K562 (cell line): ENCODE data around the gene PITPNC1. TPM values are rescaled to one million over a fixed set of nuclear protein-coding genes. Genes with fewer than 3 reads are reported as not detected.

Experiments
- EHMT2 ChIP-seq: fragments of 450-650 bp; IDR thresholded peaks from 2 replicates; pipeline ENCODE4 v1.6.1; 2018; ENCODE audit warnings: antibody characterized with exemption
- IRF2 ChIP-seq: sonication (generic); formaldehyde crosslinking; IDR thresholded peaks from 2 replicates; pipeline ENCODE4 v1.8.1; 2022; ENCODE audit warnings: mild to moderate bottlenecking, missing genetic modification reagents
- RFX5 ChIP-seq: IDR thresholded peaks from 2 replicates; pipeline ENCODE4 v1.6.1; 2011; ENCODE audit warnings: low read depth, mild to moderate bottlenecking, improper control_type of control experiment, low read length
- SRSF7 ChIP-seq: fragments of 200-400 bp; formaldehyde crosslinking; optimal IDR thresholded peaks from 2 replicates; pipeline ENCODE3; 2017; ENCODE audit warnings: mild to moderate bottlenecking, low read depth, low read length
- STAT5B ChIP-seq: fragments of 250-450 bp; sonication (Bioruptor Pico); IDR thresholded peaks from 2 replicates; pipeline ENCODE4 v1.8.0; 2021; ENCODE audit warnings: mild to moderate bottlenecking, inconsistent platforms
- ZNF165 ChIP-seq: fragments of 250-450 bp; sonication (Bioruptor Pico); IDR thresholded peaks from 2 replicates; pipeline ENCODE4 v1.4.0; 2020; ENCODE audit warnings: borderline replicate concordance
- ZNF175 ChIP-seq: fragments of 200-800 bp; sonication (Bioruptor generic); IDR thresholded peaks from 2 replicates; pipeline ENCODE4 v1.6.1; 2016; ENCODE audit warnings: low read depth, mild to moderate bottlenecking, missing genetic modification characterization, missing compliant biosample characterization
- ZNF707 ChIP-seq: fragments of 250-450 bp; sonication (Bioruptor Pico); conservative IDR thresholded peaks from 2 replicates; pipeline ENCODE4 v1.8.0; 2022; ENCODE audit warnings: inconsistent platforms, mild to moderate bottlenecking, moderate library complexity
- ZNF740 ChIP-seq, 3 experiments: fragments of 200-800 bp in 1 of 3; sonication (Bioruptor generic) in 1 of 3; sonication (generic) in 1 of 3; formaldehyde crosslinking in 1 of 3; IDR thresholded peaks; 2 replicates each; pipeline versions ENCODE4 v1.6.1 to v1.8.0; 2016 to 2022; ENCODE audit warnings: mild to moderate bottlenecking in 2 of 3, missing compliant biosample characterization in 2 of 3, missing genetic modification characterization in 2 of 3, missing genetic modification reagents in 1 of 3
- polyA plus RNA-seq, 8 experiments: library from polyadenylated mRNA; depleted of rRNA in 4 of 8; stranded (reverse) in 5 of 8; unstranded in 3 of 8; fragments of >200 nt; fragmentation: Nextera tagmentation in 2 of 8; fragmentation: Illumina TruSeq in 1 of 8; extraction: Ambion mirVana in 2 of 8; extraction: Trizol in 1 of 8; gene quantifications; 2 replicates each; pipeline versions ENCODE4 v1.2.1 to v1.2.3, GENCODE V29; 2011 to 2014; ENCODE audit warnings: inconsistent platforms in 1 of 8, missing spikeins in 1 of 8
- total RNA-seq, 7 experiments: library from RNA; depleted of rRNA in 6 of 7; stranded (reverse); fragments of >200 nt in 6 of 7; fragmentation: Illumina TruSeq in 2 of 7; extraction: Trizol in 2 of 7; gene quantifications; 2 replicates each; pipeline versions ENCODE4 v1.2.1 to v1.2.3, GENCODE V29; 2011 to 2021; ENCODE audit warnings: low replicate concordance in 1 of 7
- TF ChIP-seq, protein P1 (sequence below): fragments of 450-650 bp; IDR thresholded peaks from 2 replicates; pipeline ENCODE4 v1.6.1; 2016; ENCODE audit warnings: low read depth
- TF ChIP-seq, protein P2 (sequence below): fragments of 250-450 bp; sonication (Bioruptor Pico); IDR thresholded peaks from 2 replicates; pipeline ENCODE4 v1.4.0; 2020; ENCODE audit warnings: mild to moderate bottlenecking
- TF ChIP-seq, protein P3 (sequence below), 2 experiments: IDR thresholded peaks; 2 replicates each; pipeline ENCODE4 v1.6.1; 2011; ENCODE audit warnings: borderline replicate concordance in 1 of 2, control low read depth in 1 of 2, low read depth in 1 of 2, low read length in 1 of 2, mild to moderate bottlenecking in 1 of 2, mixed read lengths in 1 of 2, moderate library complexity in 1 of 2; ENCODE audit not compliant: insufficient read depth in 1 of 2, insufficient read length in 1 of 2, poor library complexity in 1 of 2, severe bottlenecking in 1 of 2; ENCODE audit errors: extremely low read depth in 1 of 2

Gene PITPNC1
- total and polyA plus RNA-seq, 9 of the 15 experiments (the other 6 are each of a cell fraction or from before 2014, with no cell fraction given): 0.11 to 1.1 (median 0.65) TPM

DNA sequence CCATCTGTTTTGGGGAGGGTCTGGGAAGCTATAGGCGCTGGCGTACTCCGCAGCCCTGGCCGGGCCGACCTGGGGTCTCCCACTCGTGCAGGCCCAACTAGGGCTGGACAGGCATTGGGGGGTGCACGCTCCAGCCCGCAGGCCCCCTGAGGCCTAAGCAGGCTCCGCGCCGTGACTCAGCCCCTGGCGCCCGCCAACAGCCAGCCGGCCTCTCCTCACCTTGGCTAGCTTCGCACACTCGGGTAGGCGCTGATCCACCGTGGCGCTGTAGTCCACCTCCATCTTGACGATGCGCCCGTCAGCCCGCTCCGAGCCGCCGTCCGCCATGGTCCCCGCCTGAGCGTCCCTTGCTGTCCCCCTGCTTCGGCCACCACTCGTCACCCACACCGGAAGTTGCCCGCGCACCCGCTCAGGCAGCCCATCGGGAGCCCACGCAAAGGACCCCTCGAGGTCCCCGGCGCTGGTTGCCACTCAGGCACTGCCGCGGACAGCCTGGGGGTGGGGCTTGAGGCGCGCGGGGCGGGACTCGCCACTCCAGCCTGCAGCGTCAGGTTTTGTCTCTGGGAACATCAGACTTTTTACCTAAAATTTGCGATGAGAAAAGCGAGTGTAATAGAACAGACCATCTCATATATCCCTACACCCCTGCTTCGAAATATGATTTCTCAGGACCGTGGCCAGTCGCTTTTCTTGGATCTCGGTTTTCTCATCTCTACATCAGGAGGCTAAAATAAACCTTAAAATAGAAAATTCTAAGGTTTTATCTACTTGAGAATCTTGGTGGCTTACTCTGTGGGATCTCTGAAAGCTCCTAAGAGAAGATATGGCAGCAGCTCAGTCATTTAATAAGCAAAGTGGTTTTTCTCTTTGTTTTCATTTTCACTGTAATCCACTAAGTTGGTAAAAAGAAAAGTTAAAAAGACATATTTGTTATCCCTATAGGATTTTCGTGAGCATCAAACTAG, 10.6 kb upstream of the PITPNC1 start, which contains the start of gene PSMD12 (continued):
- TF ChIP-seq, protein P1, sequence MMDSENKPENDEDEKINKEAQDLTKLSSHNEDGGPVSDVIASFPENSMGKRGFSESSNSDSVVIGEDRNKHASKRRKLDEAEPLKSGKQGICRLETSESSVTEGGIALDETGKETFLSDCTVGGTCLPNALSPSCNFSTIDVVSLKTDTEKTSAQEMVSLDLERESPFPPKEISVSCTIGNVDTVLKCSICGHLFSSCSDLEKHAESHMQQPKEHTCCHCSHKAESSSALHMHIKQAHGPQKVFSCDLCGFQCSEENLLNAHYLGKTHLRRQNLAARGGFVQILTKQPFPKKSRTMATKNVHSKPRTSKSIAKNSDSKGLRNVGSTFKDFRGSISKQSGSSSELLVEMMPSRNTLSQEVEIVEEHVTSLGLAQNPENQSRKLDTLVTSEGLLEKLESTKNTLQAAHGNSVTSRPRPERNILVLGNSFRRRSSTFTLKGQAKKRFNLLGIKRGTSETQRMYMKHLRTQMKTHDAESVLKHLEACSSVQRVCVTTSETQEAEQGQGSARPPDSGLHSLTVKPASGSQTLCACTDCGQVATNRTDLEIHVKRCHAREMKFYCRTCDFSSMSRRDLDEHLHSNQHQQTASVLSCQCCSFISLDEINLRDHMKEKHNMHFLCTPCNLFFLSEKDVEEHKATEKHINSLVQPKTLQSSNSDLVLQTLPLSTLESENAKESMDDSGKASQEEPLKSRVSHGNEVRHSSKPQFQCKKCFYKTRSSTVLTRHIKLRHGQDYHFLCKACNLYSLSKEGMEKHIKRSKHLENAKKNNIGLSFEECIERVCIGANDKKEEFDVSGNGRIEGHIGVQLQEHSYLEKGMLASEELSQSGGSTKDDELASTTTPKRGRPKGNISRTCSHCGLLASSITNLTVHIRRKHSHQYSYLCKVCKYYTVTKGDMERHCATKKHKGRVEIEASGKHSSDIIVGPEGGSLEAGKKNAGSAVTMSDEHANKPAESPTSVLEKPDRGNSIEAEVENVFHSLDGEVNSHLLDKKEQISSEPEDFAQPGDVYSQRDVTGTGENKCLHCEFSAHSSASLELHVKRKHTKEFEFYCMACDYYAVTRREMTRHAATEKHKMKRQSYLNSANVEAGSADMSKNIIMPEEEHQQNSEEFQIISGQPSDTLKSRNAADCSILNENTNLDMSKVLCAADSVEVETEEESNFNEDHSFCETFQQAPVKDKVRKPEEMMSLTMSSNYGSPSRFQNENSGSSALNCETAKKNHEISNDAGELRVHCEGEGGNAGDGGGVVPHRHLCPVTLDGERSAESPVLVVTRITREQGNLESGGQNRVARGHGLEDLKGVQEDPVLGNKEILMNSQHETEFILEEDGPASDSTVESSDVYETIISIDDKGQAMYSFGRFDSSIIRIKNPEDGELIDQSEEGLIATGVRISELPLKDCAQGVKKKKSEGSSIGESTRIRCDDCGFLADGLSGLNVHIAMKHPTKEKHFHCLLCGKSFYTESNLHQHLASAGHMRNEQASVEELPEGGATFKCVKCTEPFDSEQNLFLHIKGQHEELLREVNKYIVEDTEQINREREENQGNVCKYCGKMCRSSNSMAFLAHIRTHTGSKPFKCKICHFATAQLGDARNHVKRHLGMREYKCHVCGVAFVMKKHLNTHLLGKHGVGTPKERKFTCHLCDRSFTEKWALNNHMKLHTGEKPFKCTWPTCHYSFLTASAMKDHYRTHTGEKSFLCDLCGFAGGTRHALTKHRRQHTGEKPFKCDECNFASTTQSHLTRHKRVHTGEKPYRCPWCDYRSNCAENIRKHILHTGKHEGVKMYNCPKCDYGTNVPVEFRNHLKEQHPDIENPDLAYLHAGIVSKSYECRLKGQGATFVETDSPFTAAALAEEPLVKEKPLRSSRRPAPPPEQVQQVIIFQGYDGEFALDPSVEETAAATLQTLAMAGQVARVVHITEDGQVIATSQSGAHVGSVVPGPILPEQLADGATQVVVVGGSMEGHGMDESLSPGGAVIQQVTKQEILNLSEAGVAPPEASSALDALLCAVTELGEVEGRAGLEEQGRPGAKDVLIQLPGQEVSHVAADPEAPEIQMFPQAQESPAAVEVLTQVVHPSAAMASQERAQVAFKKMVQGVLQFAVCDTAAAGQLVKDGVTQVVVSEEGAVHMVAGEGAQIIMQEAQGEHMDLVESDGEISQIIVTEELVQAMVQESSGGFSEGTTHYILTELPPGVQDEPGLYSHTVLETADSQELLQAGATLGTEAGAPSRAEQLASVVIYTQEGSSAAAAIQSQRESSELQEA: peak; percentile 42; the same call in 1 of the 2 replicates
- TF ChIP-seq ZNF707 (CRISPR knock-in tag) (no peak), STAT5B (CRISPR knock-in tag) (no peak), ZNF175 (CRISPR knock-in tag) (no peak; the same call in 1 of the 2 replicates), RFX5 (no peak), ZNF165 (CRISPR knock-in tag) (no peak), EHMT2 (no peak), SRSF7 (no peak), IRF2 (CRISPR knock-in tag) (no peak), ZNF740 (CRISPR knock-in tag; IDR thresholded peaks at IDR 0.05) (peak; percentile 96), ZNF740 (tag; IDR thresholded peaks at IDR 0.05) (peak in 1 of 2 experiments; percentile 15; a peak in 1 of 4 replicates)
- TF ChIP-seq, protein P2, sequence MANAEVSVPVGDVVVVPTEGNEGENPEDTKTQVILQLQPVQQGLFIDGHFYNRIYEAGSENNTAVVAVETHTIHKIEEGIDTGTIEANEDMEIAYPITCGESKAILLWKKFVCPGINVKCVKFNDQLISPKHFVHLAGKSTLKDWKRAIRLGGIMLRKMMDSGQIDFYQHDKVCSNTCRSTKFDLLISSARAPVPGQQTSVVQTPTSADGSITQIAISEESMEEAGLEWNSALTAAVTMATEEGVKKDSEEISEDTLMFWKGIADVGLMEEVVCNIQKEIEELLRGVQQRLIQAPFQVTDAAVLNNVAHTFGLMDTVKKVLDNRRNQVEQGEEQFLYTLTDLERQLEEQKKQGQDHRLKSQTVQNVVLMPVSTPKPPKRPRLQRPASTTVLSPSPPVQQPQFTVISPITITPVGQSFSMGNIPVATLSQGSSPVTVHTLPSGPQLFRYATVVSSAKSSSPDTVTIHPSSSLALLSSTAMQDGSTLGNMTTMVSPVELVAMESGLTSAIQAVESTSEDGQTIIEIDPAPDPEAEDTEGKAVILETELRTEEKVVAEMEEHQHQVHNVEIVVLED (CRISPR knock-in tag): no peak
- TF ChIP-seq, protein P3, sequence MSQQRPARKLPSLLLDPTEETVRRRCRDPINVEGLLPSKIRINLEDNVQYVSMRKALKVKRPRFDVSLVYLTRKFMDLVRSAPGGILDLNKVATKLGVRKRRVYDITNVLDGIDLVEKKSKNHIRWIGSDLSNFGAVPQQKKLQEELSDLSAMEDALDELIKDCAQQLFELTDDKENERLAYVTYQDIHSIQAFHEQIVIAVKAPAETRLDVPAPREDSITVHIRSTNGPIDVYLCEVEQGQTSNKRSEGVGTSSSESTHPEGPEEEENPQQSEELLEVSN (IDR thresholded peaks at IDR 0.05; ENCODE audit: borderline replicate concordance in 1 of 2, extremely low read depth in 1 of 2, insufficient read depth in 1 of 2, insufficient read length in 1 of 2, low read depth in 1 of 2, low read length in 1 of 2, poor library complexity in 1 of 2, severe bottlenecking in 1 of 2): peak; percentile 10 to 34
